Measurements from ENCODE around the gene MARF1.
"Not testable (repeated sequence)": the region's sequence is repeated elsewhere in the genome, so short reads cannot be mapped to it uniquely, and the experiment has no call there.

MARF1 gene

DNA sequence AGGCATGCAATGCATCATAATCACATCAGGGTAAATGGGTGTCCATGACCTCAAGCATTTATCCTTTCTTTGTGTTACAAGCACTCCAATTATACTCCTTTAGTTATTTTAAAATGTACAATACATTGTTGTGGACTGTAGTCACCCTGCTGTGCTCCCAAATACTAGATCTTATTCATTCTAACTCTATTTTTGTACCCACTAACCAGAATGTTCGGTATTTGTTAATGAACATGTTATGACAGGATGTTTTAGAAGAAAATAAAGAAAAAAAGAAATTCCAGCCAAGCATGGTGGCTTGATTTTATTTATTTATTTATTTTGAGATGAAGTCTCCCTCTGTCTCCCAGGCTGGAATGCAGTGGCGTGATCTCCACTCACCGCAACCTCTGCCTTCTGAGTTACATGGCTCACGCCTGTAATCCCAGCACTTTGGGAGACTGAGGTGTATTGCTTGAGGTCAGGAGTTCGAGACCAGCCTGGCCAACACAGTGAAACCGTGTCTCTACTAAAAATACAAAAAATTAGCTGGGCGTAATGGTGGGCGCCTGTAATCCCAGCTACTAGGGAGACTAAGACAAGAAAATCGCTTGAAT, 5.3 kb upstream of the MARF1 start:
- Histone ChIP-seq H3K27ac (ENCODE audit: low read length) (no peak overlapping the region), H2AFZ (ENCODE audit: low read depth, low read length) (no peak overlapping the region), H3K36me3 (ENCODE audit: insufficient read depth, low read length) (peaks cover 14% of the 10 kb centered on the region), H3K9me3 (ENCODE audit: insufficient read depth, low read length, severe bottlenecking) (no peaks in the 10 kb centered on the region), H4K20me1 (ENCODE audit: insufficient read depth, low read length) (peaks cover 18% of the 10 kb centered on the region), H3K9ac (ENCODE audit: low read depth, low read length) (no peak overlapping the region), H3K4me1 (ENCODE audit: insufficient read depth, low read length) (peaks cover 42% of the 10 kb centered on the region), H3K4me2 (ENCODE audit: insufficient read depth, low read length) (no peak overlapping the region), H3K4me3 (ENCODE audit: low read depth in 1 of 2, low read length in 2 of 2) (no peak overlapping the region), H3K27me3 (ENCODE audit: insufficient read depth, low read length, poor library complexity) (no peaks in the 10 kb centered on the region), H3K79me2 (ENCODE audit: insufficient read depth, low read length) (peaks cover 35% of the 10 kb centered on the region)
- no peak for DNase-seq
- TF ChIP-seq, protein P1, sequence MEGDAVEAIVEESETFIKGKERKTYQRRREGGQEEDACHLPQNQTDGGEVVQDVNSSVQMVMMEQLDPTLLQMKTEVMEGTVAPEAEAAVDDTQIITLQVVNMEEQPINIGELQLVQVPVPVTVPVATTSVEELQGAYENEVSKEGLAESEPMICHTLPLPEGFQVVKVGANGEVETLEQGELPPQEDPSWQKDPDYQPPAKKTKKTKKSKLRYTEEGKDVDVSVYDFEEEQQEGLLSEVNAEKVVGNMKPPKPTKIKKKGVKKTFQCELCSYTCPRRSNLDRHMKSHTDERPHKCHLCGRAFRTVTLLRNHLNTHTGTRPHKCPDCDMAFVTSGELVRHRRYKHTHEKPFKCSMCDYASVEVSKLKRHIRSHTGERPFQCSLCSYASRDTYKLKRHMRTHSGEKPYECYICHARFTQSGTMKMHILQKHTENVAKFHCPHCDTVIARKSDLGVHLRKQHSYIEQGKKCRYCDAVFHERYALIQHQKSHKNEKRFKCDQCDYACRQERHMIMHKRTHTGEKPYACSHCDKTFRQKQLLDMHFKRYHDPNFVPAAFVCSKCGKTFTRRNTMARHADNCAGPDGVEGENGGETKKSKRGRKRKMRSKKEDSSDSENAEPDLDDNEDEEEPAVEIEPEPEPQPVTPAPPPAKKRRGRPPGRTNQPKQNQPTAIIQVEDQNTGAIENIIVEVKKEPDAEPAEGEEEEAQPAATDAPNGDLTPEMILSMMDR (IDR thresholded peaks at IDR 0.05; ENCODE audit: borderline replicate concordance, extremely low read depth, low read length, poor library complexity, severe bottlenecking) = no peak
- TF ChIP-seq EZH2 (IDR thresholded peaks at IDR 0.05; ENCODE audit: borderline replicate concordance, low read depth, low read length, severe bottlenecking) = no peak
- ATAC-seq (ENCODE audit: insufficient read depth, low read depth) = no peak

- ATAC-seq (ENCODE audit: insufficient read depth, low read depth) = no peak
- Histone ChIP-seq H2AFZ (ENCODE audit: low read depth, low read length) (no peak overlapping the region), H3K4me1 (ENCODE audit: insufficient read depth, low read length) (peaks cover 34% of the 10 kb centered on the region)
These were observed 4.5 kb upstream of the MARF1 start for GRCh38 chr16:15647294-15648014.

GRCh38 chr16:15646557-15647293, 3.8 kb upstream of the MARF1 start:
- not testable (repeated sequence) for ATAC-seq (ENCODE audit: insufficient read depth, low read depth); H3K27ac ChIP-seq (ENCODE audit: low read length); H4K20me1 ChIP-seq (ENCODE audit: insufficient read depth, low read length); H2AFZ ChIP-seq (ENCODE audit: low read depth, low read length); H3K36me3 ChIP-seq (ENCODE audit: insufficient read depth, low read length); H3K9me3 ChIP-seq (ENCODE audit: insufficient read depth, low read length, severe bottlenecking); H3K4me2 ChIP-seq (ENCODE audit: insufficient read depth, low read length); DNase-seq; H3K9ac ChIP-seq (ENCODE audit: low read depth, low read length); H3K27me3 ChIP-seq (ENCODE audit: insufficient read depth, low read length, poor library complexity); H3K4me3 ChIP-seq (ENCODE audit: low read depth in 1 of 2, low read length in 2 of 2)
- H3K79me2 ChIP-seq (ENCODE audit: insufficient read depth, low read length) = peaks cover 33% of the 10 kb centered on the region
- H3K4me1 ChIP-seq (ENCODE audit: insufficient read depth, low read length) = peaks cover 33% of the 10 kb centered on the region

More at GRCh38 chr16:15647294-15648014, 4.5 kb upstream of the MARF1 start:
- DNase-seq = no peak
- Histone ChIP-seq H3K36me3 (ENCODE audit: insufficient read depth, low read length) (peaks cover 7% of the 10 kb centered on the region), H3K27me3 (ENCODE audit: insufficient read depth, low read length, poor library complexity) (no peaks in the 10 kb centered on the region), H3K9me3 (ENCODE audit: insufficient read depth, low read length, severe bottlenecking) (no peaks in the 10 kb centered on the region), H4K20me1 (ENCODE audit: insufficient read depth, low read length) (peaks cover 12% of the 10 kb centered on the region), H3K4me2 (ENCODE audit: insufficient read depth, low read length) (no peak overlapping the region), H3K27ac (ENCODE audit: low read length) (no peak overlapping the region), H3K9ac (ENCODE audit: low read depth, low read length) (no peak overlapping the region), H3K79me2 (ENCODE audit: insufficient read depth, low read length) (peaks cover 33% of the 10 kb centered on the region), H3K4me3 (ENCODE audit: low read depth in 1 of 2, low read length in 2 of 2) (no peak overlapping the region)
- TF ChIP-seq, protein P1 (IDR thresholded peaks at IDR 0.05; ENCODE audit: borderline replicate concordance, extremely low read depth, low read length, poor library complexity, severe bottlenecking) = no peak
- no peak for TF ChIP-seq EZH2 (IDR thresholded peaks at IDR 0.05; ENCODE audit: borderline replicate concordance, low read depth, low read length, severe bottlenecking)

GRCh38 chr16:15644962-15645465, 2.1 kb upstream of the MARF1 start:
- H3K79me2 ChIP-seq (ENCODE audit: insufficient read depth, low read length) = peaks cover 34% of the 10 kb centered on the region
- not testable (repeated sequence) for H3K4me2 ChIP-seq (ENCODE audit: insufficient read depth, low read length); ATAC-seq (ENCODE audit: insufficient read depth, low read depth); H3K27ac ChIP-seq (ENCODE audit: low read length); H3K9ac ChIP-seq (ENCODE audit: low read depth, low read length); H3K36me3 ChIP-seq (ENCODE audit: insufficient read depth, low read length); H3K4me3 ChIP-seq (ENCODE audit: low read depth in 1 of 2, low read length in 2 of 2); H2AFZ ChIP-seq (ENCODE audit: low read depth, low read length); H3K9me3 ChIP-seq (ENCODE audit: insufficient read depth, low read length, severe bottlenecking); H3K27me3 ChIP-seq (ENCODE audit: insufficient read depth, low read length, poor library complexity)
- H4K20me1 ChIP-seq (ENCODE audit: insufficient read depth, low read length) = peaks cover 11% of the 10 kb centered on the region
- DNase-seq = peak; percentile 20
- peaks cover 39% of the 10 kb centered on the region for H3K4me1 ChIP-seq (ENCODE audit: insufficient read depth, low read length)
